Effector memory CD4-positive, alpha-beta T cell (primary cell): ENCODE measurements around the gene MSANTD7.
"Not testable (repeated sequence)": the region's sequence is repeated elsewhere in the genome, so short reads cannot be mapped to it uniquely, and the experiment has no call there.

Experiments used
- DNase-seq, 3 donors: peaks; one replicate each; pipeline ENCODE4 v3.0.0-alpha.2; 2020
- H3K27ac ChIP-seq: 2 replicates; pipeline ENCODE4 v1.7.0; 2013; ENCODE audit warnings: mild to moderate bottlenecking, low read length, moderate library complexity; ENCODE audit not compliant: insufficient read depth, poor library complexity, severe bottlenecking
- H3K27me3 ChIP-seq: replicated peaks from 2 replicates; pipeline ENCODE4 v1.7.0; 2013; ENCODE audit warnings: mild to moderate bottlenecking, low read length; ENCODE audit not compliant: insufficient read depth, control insufficient read depth, poor library complexity, severe bottlenecking
- H3K36me3 ChIP-seq: 2 replicates; pipeline ENCODE4 v1.7.0; 2013; ENCODE audit warnings: mild to moderate bottlenecking, low read length, moderate library complexity; ENCODE audit not compliant: control insufficient read depth, insufficient read depth
- H3K4me1 ChIP-seq: 2 replicates; pipeline ENCODE4 v1.7.0; 2013; ENCODE audit warnings: low read length, mild to moderate bottlenecking; ENCODE audit not compliant: control insufficient read depth, insufficient read depth, poor library complexity, severe bottlenecking
- H3K4me3 ChIP-seq: 2 replicates; pipeline ENCODE4 v1.7.0; 2013; ENCODE audit warnings: low read length, low read depth, mild to moderate bottlenecking; ENCODE audit not compliant: insufficient read depth, poor library complexity, severe bottlenecking
- H3K9me3 ChIP-seq: 2 replicates; pipeline ENCODE4 v1.7.0; 2013; ENCODE audit warnings: mild to moderate bottlenecking, low read length, moderate library complexity; ENCODE audit not compliant: control insufficient read depth

Gene MSANTD7

DNA sequence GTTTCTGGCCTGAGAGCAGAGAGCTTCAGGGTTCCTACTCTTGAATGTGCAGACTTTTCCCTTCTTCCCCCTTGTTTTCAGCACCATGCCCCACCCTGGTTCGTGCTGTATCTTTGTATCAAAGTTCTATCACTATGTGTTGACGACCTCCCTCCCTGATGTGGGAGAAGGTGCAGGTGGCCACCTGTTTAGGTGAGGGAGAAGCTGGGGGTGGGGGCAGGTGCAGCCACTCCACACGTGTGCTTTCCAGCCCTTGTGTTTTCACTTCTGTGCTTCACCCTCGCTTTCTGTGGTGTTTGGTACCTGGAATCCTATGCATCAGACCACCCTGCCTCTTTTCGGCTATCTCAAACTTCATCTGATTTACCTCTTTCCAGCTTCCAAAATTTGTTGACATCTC, 20.9 kb downstream of the MSANTD7 start:
- Histone ChIP-seq H3K9me3 (no peaks in the 10 kb centered on the region), H3K4me3 (no peak overlapping the region), H3K36me3 (peaks cover 26% of the 10 kb centered on the region)

GRCh38 chr10:14859775-14860174, 21.7 kb downstream of the MSANTD7 start:
- no peak overlapping the region for H3K27ac ChIP-seq
- DNase-seq: no peak
- no peak overlapping the region for H3K4me3 ChIP-seq
- no peaks in the 10 kb centered on the region for H3K27me3 ChIP-seq
- H3K9me3 ChIP-seq: no peaks in the 10 kb centered on the region
- H3K4me1 ChIP-seq: no peaks in the 10 kb centered on the region
- peaks cover 26% of the 10 kb centered on the region for H3K36me3 ChIP-seq

More for the DNA sequence above, 20.9 kb downstream of the MSANTD7 start:
- DNase-seq: no peak
- Histone ChIP-seq H3K27me3 (no peaks in the 10 kb centered on the region), H3K27ac (no peak overlapping the region), H3K4me1 (no peaks in the 10 kb centered on the region)

DNA sequence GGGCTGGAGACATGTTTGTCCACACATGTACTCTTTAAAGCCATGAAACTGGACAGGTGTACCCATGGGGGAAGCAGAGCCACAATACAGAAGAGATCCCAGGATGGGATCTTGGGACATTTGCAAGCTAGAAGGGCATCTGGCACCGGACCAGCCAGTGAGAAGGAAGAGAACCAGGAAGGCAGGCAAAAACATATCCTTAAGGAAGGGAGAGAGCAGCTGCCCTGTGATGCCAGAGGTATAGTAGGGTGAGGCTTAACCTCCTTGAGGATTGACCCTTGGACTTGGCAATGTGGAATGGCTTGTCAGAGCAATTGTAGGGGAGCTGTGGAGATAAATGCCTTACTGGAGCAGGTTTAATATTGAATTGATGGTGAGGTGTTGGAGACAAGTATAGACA, 22.7 kb downstream of the MSANTD7 start:
- Histone ChIP-seq H3K4me1 (no peaks in the 10 kb centered on the region), H3K9me3 (no peaks in the 10 kb centered on the region), H3K4me3 (no peak overlapping the region), H3K27me3 (no peaks in the 10 kb centered on the region), H3K36me3 (peaks cover 26% of the 10 kb centered on the region), H3K27ac (no peak overlapping the region)
- no peak for DNase-seq

DNA sequence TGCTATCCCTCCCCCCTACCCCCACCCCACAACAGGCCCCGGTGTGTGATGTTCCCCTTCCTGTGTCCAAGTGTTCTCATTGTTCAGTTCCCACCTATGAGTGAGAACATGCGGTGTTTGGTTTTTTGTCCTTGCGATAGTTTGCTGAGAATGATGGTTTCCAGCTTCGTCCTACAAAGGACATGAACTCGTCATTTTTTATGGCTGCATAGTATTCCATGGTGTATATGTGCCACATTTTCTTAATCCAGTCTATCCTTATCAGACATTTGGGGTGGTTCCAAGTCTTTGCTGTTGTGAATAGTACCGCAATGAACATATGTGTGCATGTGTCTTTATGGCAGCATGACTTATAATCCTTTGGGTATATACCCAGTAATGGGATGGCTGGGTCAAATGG, 26.4 kb downstream of the MSANTD7 start:
- H3K4me1 ChIP-seq, H3K27me3 ChIP-seq, DNase-seq, H3K4me3 ChIP-seq, H3K27ac ChIP-seq, H3K9me3 ChIP-seq: not testable (repeated sequence)
- H3K36me3 ChIP-seq: peaks cover 24% of the 10 kb centered on the region

GRCh38 chr10:14864871-14865270, 26.8 kb downstream of the MSANTD7 start:
- H3K27me3 ChIP-seq, H3K27ac ChIP-seq, H3K9me3 ChIP-seq, H3K4me1 ChIP-seq, DNase-seq, H3K4me3 ChIP-seq: not testable (repeated sequence)
- peaks cover 28% of the 10 kb centered on the region for H3K36me3 ChIP-seq

- no peak for DNase-seq
- Histone ChIP-seq H3K9me3 (no peaks in the 10 kb centered on the region), H3K36me3 (peaks cover 18% of the 10 kb centered on the region), H3K4me1 (no peaks in the 10 kb centered on the region), H3K27ac (no peak overlapping the region), H3K4me3 (no peak overlapping the region), H3K27me3 (no peaks in the 10 kb centered on the region)
Measured at GRCh38 chr10:14873090-14873760, 35.1 kb downstream of the MSANTD7 start.

GRCh38 chr10:14875941-14876340, 37.8 kb downstream of the MSANTD7 start:
- no peak for DNase-seq
- Histone ChIP-seq H3K27me3 (no peaks in the 10 kb centered on the region), H3K27ac (no peak overlapping the region), H3K9me3 (no peaks in the 10 kb centered on the region), H3K36me3 (no peaks in the 10 kb centered on the region), H3K4me1 (peaks cover 8% of the 10 kb centered on the region), H3K4me3 (no peak overlapping the region)

- H3K36me3 ChIP-seq: no peaks in the 10 kb centered on the region
- H3K4me1 ChIP-seq: peaks cover 8% of the 10 kb centered on the region
- no peak overlapping the region for H3K27ac ChIP-seq
- H3K9me3 ChIP-seq: no peaks in the 10 kb centered on the region
- H3K27me3 ChIP-seq: no peaks in the 10 kb centered on the region
- DNase-seq: no peak
- H3K4me3 ChIP-seq: no peak overlapping the region
Measured at GRCh38 chr10:14876764-14877163, 38.7 kb downstream of the MSANTD7 start.

DNA sequence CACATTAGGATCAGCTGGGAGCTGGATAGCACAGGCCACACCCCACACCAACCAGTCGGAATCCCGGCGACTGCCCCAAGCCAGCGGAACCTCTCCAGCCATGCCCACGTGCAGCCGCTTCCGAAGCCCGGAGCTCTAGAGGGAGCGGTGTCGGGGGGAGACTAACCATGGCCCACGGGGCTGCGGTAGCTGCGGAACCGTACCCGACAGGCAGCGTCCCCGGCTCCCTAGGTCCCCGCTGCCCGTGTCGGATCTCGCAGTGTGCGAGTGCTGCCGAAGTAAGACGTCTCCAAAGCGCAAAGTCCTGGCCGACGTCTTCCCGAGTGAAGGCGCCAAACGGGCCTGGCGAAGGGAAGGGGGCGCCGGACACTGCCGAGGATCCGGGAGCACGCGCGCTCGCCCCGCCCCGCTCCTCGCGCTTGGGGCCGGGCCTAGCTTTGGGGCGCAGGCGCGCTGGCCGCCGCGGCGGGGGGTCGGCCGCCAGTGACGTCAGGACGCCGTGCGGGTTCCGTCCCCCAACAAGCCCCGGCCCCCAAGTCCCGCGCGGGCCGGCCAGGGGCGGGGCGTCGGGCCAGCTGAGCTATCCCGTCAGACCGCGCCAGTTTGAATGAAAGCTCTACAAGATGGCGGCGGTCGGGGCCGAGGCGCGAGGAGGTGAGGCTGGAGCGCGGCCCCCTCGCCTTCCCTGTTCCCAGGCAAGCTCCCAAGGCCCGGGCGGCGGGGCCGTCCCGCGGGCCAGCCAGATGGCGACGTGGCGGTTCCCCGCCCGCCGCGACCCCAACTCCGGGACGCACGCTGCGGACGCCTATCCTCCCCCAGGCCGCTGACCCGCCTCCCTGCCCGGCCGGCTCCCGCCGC, 40.4 kb downstream of the MSANTD7 start, which contains the start of gene SUV39H2:
Gene SUV39H2 (plus strand): TSS at position 601 of the 858 bp plus-strand sequence. CDS start 23 bp downstream, at position 624.
- Histone ChIP-seq H3K4me1 (peaks cover 8% of the 10 kb centered on the region), H3K27me3 (no peaks in the 10 kb centered on the region), H3K9me3 (no peaks in the 10 kb centered on the region), H3K4me3 (peak within 1 kb of the TSS; percentile 87), H3K27ac (peak within 1 kb of the TSS; percentile 68), H3K36me3 (no peaks in the 10 kb centered on the region)
- peak; percentile 84 to 90 (median 86) for DNase-seq
